GM19351 (cell line): ENCODE measurements around the gene ANAPC15.
"Not testable (repeated sequence)": the region's sequence is repeated elsewhere in the genome, so short reads cannot be mapped to it uniquely, and the experiment has no call there.

Experiments used
- ATAC-seq: cut with Tn5 transposase; IDR thresholded peaks from one replicate; pipeline ENCODE4 v1.9.1; 2021; ENCODE audit warnings: mild to moderate bottlenecking, moderate library complexity; ENCODE audit not compliant: unreplicated experiment

Gene ANAPC15

DNA sequence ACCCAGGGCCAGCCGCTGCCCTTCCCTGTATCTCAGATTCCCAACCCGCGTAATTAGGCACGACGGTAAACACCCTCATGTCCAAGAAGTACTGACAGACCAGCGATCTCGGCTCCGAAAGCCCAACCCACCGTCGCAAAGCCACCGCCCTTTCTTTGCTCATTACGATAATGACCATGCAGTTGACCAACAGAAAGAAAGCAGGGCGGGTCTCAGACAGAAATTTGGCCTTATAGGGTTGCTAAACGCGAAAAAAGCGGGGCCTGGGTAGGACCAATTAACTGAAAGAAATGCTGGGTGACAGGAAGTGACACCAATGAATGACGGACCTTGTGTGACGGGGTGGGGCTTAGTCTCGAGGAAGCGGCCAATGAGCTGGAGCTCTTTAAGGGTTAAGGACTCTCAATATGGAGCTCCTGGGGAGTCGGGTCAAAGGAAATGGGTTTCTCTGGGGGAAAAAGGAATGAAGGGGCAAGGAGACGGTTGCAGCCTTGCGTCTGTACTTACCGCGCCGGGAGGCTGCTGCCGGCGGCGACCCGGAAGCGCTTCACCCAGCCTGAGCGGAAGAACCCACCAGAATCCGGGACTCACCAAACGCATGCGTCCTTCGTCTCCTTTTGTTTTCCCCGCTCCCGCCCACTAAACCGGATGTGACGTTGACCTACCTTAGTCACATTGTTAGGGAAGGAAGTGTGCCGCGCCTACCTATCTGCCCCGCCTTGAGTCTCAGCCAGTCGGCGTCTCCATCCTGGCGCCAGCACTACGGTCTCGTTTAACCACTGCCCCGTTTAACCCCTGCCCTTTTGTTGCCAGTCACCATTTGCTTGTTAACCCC, at the start of gene ANAPC15:
TSS of gene ANAPC15 (minus strand) at position 553 of the 835 bp plus-strand sequence. CDS start 1,419 bp downstream, outside the sequence.
- ATAC-seq: peak; percentile 89

DNA sequence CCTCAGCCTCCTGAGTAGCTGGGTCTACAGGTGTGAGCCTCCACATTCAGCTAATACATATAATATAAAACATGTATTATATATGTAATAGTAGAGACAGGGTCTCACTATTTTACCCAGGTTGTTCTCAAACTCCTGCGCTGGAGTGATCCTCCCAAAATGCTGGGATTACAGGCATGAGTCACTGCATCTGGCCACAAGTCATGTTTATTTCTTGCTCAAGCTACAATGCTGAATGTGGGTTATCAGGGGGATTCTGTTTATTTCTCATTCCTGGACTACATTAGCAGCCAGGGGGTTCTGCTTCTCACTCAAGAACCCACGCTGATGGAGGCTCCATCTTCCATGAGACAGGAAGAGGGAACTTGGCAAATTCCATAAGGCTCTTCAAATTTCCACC, 47.8 kb upstream of the ANAPC15 start:
- no peak for ATAC-seq

DNA sequence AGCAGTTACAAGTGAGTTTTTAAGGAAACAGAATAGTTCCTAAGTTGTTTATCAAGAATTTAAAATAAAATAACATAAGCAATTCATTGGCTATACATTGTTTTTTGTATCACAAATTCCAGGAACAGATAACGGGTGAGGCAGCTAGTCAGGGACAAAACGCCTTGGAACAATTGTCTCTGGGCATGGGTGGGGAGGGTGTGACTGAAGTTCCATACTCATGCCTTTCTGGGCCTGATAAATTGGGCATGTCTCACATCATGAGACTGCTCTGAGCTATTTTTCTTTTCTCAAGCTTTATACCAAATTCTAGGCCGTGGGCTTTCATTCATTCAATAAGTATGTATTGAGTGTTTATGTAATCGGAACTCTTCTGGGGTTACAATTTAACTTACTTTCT, 44.6 kb upstream of the ANAPC15 start:
- no peak for ATAC-seq

DNA sequence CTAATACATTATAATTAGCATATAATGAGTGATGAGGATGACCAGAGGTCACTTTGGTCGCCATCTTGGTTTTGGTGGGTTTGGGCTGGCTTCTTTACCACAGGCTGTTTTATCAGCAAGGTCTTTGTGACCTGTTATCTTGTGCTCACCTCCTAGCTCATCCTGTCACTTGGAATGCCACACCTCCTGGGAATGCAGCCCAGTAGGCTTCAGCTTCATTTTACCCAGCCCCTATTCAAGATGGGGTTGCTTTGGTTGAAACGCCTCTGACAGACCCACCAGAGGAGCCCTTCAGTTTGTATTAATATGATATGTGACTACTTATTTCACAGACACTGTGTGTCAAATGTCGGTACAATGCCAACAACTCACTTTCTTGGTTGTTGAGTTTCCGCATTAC, 43.3 kb upstream of the ANAPC15 start:
- ATAC-seq: no peak

DNA sequence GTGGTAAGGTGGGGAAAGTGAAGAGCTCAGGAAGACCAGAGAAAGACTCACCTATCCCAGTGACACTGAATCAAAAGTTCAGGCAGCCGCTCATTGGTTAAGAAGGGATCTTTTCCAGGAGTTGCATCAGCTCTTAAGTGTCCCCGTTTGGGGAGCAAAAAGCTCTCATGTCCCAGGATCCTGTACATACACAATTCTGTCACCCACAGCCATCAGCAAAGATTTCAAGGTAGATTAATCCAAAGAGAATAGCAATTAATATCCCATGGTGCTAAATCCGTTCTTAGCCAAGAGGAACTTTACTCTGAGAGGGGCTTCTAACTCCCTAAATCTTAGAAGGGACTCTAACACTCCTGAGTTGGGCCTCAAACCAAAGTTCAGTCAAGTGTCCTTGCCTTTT, 42.3 kb upstream of the ANAPC15 start:
- no peak for ATAC-seq

DNA sequence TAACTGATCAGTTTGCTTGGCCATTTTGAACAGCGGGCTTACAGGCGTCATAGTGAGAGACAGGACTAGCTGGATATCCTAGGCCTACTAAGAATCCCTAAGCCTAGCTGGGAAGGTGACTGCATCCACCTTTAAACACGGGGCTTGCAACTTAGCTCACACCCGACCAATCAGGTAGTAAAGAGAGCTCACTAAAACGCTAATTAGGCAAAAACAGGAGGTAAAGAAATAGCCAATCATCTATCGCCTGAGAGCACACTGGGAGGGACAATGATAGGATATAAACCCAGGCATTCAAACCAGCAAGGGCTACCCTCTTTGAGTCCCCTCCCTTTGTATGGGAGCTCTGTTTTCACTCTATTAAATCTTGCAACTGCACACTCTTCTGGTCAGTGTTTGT, 41.4 kb upstream of the ANAPC15 start:
- not testable (repeated sequence) for ATAC-seq

DNA sequence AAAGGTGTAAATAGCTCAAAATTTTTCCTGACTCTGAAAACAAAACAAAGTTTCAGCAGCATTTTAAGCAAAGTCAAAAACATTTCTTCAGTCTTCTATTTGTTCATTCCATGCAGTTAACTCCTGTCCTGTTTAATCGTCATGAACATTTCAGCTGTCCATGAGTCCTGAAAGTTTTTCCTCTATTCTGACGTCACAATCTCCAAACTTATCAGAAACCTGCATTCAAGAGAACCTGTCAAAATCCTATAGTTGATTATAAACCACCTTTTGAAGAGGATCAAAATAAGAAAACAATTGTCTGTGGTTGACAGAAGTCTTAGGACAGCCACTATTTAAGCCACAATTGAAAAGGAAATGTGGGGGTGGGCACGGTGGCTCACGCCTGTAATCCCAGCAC, 38.4 kb upstream of the ANAPC15 start:
- ATAC-seq: no peak

DNA sequence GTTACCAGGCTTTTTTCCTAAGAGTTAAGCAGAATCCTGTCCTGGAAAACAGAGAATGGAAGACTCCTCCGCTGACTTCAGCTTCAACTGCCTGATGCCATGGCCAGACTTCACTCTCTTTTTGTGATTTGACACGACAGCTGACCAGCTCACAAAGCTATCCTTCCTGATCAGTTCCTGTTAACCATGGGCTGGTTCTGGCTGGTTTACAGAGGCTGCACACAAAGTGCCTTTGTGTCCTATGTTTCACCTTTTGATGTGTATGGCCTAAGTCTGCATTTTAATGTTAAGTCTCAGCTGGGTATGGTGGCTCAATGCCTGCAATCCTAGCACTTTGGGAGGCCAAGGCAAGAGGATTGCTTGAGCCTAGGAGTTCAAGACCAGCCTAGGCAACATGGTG, 34.1 kb upstream of the ANAPC15 start:
- ATAC-seq: no peak

DNA sequence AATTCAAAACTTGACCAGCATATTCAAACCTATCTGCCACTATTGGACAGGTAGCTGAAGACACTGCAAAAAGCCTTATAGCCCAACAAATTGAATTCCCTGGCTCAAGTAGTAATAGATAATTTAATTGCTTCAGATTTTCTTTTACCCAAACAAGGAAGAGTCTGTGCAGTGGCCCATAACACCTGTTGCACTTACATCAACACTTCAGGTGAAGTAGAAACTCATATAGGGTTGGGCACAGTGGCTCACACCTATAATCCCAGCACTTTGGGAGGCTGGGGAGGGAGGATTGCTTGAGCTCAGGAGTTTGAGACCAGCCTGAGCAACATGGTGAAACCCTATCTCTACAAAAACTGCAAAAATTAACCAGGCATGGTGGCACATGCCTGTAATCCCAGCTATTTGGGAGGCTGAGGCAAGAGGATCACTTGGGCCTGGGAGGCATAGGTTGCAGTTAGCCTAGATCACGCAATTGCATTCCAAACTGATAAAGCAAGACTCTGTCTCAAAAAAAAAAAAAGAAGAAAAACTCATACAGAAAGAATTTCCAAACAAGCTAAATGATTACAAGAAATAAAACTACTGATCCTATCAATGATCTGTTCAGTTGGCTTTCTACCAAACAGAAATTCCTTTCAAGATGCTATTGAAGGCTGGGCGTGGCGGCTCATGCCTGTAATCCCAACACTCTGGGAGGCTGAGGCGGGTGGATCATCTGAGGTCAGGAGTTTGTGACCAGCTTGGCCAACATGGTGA, 32.5 kb upstream of the ANAPC15 start:
- ATAC-seq: no peak

DNA sequence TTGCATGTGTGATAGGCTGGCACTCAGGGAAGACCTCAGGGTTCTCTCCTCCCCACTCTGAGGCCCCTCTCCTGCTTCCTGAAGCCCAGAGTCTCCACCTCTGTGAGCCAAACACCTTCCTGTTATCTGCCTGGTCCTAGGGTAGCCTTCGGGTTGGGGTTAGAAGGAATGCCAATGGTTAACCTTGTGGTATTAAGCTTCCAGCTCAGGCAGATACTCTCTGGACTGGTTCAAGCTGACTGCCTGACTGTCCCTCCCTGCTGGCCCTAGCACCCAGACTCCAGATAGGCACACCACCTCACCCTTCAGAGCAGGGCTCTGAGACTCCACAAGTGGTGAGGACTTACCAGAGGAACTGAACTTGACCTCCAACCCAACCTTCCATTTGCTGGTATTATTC, 30.0 kb upstream of the ANAPC15 start:
- ATAC-seq: not testable (repeated sequence)

DNA sequence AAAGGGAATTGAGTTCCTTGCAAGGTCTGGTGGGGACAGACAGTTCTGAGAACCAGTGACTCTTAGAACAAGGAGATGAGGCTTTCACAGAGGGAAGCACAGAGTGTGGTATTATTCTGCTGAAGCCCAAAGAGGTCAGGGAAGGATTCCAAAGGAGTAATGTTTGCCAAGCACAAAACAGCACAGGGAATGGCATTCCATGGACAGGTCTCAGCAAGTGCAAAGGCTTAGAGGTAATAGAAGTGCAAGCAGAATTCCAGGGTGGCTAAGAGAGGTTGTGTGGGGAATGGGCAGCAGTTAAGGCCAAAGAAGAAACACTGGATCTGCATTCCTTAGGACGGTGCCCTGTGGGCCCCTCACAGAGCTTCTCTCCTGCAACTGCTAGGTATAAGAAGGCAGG, 29.6 kb upstream of the ANAPC15 start:
- ATAC-seq: not testable (repeated sequence)

DNA sequence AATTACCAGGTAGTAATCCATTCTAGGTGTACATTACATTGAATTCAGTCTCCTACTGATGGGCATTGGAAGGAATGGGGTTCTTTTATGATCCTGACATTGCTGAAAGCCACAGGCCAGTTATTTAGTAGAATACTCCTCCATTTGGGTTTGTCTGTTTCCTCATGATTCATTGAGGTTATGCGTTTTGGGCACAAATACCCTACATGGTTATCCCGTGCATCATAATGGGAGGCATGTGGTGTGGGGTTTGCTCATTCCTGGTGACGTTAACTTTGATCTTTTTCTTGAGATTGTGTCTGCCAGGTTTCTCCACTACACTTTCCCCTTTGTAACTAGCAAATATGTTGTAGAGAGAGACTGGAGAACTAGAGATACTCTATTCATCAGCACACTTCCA, 28.6 kb upstream of the ANAPC15 start:
- ATAC-seq: no peak

DNA sequence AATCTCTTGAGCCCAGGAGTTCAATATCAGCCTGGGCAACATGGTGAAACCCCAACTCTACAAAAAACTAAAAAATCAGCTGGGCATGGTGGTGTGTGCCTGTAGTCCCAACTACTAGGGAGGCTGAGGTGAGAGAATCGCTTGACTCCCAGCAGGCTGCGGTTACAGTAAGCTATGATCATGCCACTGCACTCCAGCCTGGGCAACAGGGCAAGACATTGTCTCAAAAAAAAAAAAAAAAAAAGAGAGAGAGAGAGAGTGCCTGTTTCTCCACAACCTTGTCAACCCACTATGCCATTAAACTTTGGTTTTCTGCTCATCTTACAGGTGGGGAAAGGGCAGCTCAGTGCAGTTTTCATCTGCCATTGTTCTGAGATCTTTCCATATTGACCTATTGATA, 28.2 kb upstream of the ANAPC15 start:
- no peak for ATAC-seq

DNA sequence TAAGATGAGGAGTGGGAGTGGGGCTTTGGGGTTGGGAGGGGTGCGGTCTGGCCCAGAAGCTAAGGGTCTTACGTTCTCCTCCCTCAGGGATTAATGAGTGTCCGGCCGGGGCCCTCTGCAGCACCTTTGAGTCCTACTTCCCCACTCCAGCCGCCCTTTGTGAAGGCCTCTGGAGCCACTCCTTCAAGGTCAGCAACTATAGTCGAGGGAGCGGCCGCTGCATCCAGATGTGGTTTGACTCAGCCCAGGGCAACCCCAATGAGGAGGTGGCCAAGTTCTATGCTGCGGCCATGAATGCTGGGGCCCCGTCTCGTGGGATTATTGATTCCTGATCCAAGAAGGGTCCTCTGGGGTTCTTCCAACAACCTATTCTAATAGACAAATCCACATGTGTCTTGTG, 27.0 kb upstream of the ANAPC15 start:
- ATAC-seq: no peak

DNA sequence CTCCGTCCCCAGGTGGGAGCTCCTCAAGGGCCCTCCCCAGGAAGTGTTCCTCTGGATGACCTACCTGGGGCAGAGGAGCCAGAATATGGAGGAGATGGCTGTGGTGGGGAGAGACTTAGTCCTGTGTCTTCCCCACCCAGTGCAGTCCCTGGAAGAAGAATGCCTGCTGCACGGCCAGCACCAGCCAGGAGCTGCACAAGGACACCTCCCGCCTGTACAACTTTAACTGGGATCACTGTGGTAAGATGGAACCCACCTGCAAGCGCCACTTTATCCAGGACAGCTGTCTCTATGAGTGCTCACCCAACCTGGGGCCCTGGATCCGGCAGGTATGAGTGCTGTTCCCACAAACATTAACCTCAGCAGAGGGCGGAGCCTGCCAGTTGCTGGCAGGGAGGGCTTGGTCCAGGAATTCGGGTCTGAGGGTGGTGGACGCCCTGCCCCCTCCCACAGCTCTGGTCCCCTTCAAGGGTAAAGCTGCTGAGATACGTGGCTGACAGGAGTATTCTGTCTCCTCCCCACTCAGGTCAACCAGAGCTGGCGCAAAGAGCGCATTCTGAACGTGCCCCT, 26.4 kb upstream of the ANAPC15 start:
- no peak for ATAC-seq

DNA sequence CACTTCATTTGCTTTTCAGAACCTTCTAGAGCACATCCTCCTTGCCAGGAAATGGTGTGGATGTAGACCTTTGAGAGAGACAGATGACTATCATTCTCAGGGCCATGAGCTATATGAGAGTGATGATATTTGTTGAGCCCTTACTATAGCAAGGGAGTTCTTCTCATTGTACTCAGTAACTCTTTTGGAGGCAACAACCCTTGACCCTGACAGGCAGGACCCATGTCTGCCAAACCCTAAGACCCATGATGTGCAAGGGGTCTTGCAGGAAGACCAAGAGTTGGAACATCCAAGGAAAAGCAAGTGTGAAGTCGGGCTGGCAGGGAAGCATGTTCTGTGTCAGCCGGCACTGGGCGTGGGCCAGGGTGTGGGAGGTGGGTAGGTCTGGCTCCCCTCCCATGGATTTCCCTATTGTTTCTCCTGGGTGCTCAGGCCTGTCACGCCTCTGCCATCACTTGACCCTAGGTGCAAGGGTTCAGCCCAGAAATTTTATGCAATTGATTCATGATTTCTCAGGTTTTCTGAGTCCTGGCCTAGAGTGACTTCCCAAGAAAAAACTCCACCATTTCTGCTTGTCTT, 24.3 kb upstream of the ANAPC15 start:
- ATAC-seq: no peak

DNA sequence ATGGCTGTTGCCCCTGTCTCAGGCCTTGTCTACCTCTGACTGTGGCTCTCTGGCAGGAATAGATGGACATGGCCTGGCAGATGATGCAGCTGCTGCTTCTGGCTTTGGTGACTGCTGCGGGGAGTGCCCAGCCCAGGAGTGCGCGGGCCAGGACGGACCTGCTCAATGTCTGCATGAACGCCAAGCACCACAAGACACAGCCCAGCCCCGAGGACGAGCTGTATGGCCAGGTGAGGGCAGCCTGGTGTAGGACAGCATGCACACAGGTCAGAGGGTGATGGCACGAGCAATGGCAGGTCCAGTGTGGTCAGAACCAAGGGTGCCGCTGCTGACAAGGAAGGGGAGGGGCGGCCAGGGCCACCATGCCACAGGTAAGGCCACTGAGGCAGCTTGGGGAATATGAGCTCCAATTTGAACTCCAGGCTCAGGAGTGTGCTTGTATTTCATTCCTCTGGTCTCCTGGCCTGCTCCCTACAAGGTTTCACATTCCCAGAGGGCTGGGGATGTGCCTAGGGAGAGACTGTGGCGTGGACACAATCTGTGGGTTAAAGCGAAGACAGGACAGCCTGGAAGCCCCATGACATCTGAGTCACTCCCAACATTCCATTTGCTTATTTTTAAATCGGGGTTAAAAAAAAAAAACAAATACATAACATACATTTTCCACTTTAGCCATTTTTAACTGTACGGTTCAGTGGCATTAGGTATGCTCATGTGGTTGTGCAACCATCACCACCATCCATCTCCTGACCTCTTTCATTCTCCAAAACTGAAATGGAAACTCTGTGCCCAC, 23.6 kb upstream of the ANAPC15 start:
- no peak for ATAC-seq

DNA sequence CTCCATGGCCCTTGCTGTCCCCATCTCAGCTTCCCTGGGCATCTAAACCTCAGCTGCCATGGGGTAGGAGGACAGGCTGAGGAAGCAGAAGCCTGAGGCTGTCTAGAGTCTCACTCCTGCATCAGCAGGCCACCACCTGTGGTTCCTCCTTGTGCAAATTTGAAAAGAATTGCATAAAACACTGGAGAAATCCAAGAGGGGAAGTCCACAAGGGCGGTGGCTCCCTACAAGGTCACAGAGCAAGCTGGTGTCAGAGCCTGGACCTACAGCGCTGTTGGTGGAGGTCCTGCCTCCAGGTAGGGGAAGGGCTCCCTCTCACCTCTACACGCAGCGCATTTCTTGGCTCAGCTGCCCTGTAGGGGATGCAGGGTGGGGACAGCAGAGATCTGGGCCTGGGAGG, 23.0 kb upstream of the ANAPC15 start, which contains the start of gene FOLR3:
TSS of gene FOLR3 (plus strand) at position 253 of the 400 bp plus-strand sequence. CDS start 228 bp downstream, outside the sequence.
- ATAC-seq: not testable (repeated sequence)

DNA sequence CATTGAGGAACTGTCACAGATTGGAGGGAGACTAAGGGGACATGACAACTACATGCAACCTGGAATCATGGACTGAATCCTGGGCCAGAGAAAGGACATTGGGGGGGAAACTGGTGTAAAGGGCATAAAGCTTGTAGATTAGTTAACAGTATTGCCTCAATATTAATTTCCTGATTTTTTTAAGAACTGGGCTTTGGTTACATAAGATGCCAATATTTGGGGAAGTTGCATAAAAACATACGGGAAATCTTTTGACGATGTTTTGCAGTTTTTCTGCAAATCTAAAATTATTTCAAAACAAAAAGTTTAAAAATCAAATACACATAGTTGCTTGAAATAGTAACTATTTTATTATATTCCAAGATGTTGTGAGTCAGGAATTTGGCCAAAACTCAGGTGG, 20.2 kb upstream of the ANAPC15 start:
- no peak for ATAC-seq

DNA sequence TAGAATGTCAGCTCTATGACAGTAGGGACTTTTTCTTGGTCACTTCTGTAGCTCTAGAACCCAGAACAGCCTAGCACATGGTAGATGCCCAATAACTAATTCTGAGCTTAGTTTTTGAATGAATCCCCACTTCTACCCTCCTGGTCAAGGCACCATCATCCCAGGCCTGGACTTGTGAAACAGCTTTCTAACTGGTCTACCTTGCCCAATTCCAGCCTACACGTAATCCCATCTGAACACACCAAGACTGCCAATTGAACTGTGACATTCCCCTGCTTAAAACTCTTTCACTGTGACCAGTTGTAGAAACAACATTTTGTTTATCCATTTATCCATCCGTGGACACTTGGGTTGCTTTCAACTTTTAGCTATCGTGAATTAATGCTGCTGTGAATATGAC, 16.9 kb upstream of the ANAPC15 start:
- ATAC-seq: no peak

DNA sequence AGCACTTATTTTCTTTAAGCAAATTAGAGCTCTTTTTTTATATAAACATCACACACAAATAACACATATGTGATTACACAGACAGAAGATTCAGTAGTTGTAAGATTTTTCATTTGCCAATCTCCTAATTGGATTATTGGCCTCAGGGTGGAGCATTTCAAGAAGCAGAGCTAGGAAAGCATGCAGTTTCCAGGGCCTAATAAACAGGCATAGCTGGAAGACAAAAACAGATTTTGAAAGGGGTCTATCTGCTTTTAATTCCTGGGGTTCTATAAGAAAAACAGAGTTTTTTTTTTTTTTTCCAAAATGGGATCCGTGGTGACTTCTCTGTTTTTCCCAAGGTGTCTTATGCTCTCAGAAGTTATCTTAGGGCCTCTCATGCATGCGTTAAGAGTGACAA, 15.4 kb upstream of the ANAPC15 start:
- ATAC-seq: no peak
